K562 (cell line): ENCODE measurements around the gene CARD11. TPM values are rescaled to one million over a fixed set of nuclear protein-coding genes. Genes with fewer than 3 reads are reported as not detected.

Experiments used
- ATAC-seq: fragments of 200-7000 bp; cut with Tn5 transposase; 3 replicates; pipeline ENCODE4 v1.9.1; 2020; ENCODE audit warnings: moderate library complexity
- BruUV-seq: library from RNA; stranded (reverse); fragments of 400-500 nt; replicated peaks from 2 replicates; lab custom pipeline; 2021; lab: Mats Ljungman, UMichigan
- CTCF ChIA-PET: fragments of 300-600 bp; formaldehyde crosslinking; extraction: SDS; loops from one replicate; lab custom pipeline; 2021; ENCODE audit warnings: low intra/inter-chr PET ratio; lab: Yijun Ruan, JAX
- POLR2A ChIA-PET: fragments of 300-600, 350-650 bp; sonication (Branson Sonifier 250); formaldehyde crosslinking; extraction: SDS; loops from one replicate; lab custom pipeline; 2021; ENCODE audit warnings: antibody characterized with exemption, inconsistent platforms; lab: Yijun Ruan, JAX
- DNase-seq, 4 experiments: peaks; one replicate each; pipeline versions ENCODE4 v3.0.0 to v3.0.0-alpha.2; 2011 to 2018; ENCODE audit warnings: low spot score in 3 of 4, mixed read lengths in 3 of 4; ENCODE audit errors: extremely low read depth in 1 of 4
- FAIRE-seq: peaks from 2 replicates; lab custom pipeline; 2011; peaks lifted over from hg19 to GRCh38; lab: Jason Lieb, UNC
- H2AFZ ChIP-seq: 2 replicates; pipeline ENCODE4 v1.6.0; 2011; ENCODE audit warnings: low read depth, low read length, control low read depth, inconsistent platforms
- H3K27ac ChIP-seq: fragments of 200-600 bp; 3 replicates; pipeline ENCODE4 v1.8.0; 2011; ENCODE audit warnings: low read depth, mild to moderate bottlenecking, control low read depth, inconsistent platforms, low read length, moderate library complexity, mixed read lengths; ENCODE audit errors: extremely low read depth
- H3K27me3 ChIP-seq, 2 experiments: fragments of 300-600 bp in 1 of 2; 2 replicates in 1 of 2; 3 replicates in 1 of 2; pipeline versions ENCODE4 v1.6.0 to v1.8.0; 2011; ENCODE audit warnings: inconsistent platforms in 2 of 2, low read length in 2 of 2, mild to moderate bottlenecking in 1 of 2, mixed read lengths in 1 of 2, moderate library complexity in 1 of 2; ENCODE audit not compliant: control insufficient read depth in 2 of 2, insufficient read depth in 2 of 2
- H3K36me3 ChIP-seq: fragments of 300-600 bp; 3 replicates; pipeline ENCODE4 v1.8.0; 2011; ENCODE audit warnings: mild to moderate bottlenecking, low read length, inconsistent platforms; ENCODE audit not compliant: control insufficient read depth, insufficient read depth
- H3K4me1 ChIP-seq, 2 experiments: fragments of 200-600 bp in 1 of 2; replicated peaks in 1 of 2; 2 replicates in 1 of 2; 3 replicates in 1 of 2; pipeline versions ENCODE4 v1.5.1 to v1.8.0; 2011; ENCODE audit warnings: inconsistent platforms in 2 of 2, low read length in 2 of 2, mild to moderate bottlenecking in 1 of 2, mixed read lengths in 1 of 2, moderate library complexity in 1 of 2; ENCODE audit not compliant: control insufficient read depth in 2 of 2, insufficient read depth in 2 of 2
- H3K4me2 ChIP-seq: 2 replicates; pipeline ENCODE4 v1.6.1; 2011; ENCODE audit warnings: low read length, control low read depth, inconsistent platforms, mixed read lengths; ENCODE audit not compliant: insufficient read depth
- H3K4me3 ChIP-seq: fragments of 200-600 bp; sonication (generic), shearing (Covaris generic); 2 replicates; pipeline ENCODE4 v1.5.1; 2016; ENCODE audit warnings: control low read depth, inconsistent platforms
- H3K79me2 ChIP-seq: fragments of 200-600 bp; 3 replicates; pipeline ENCODE4 v1.8.0; 2011; ENCODE audit warnings: low read length, inconsistent platforms; ENCODE audit not compliant: control insufficient read depth, insufficient read depth
- H3K9ac ChIP-seq, 2 experiments: 2 replicates each; pipeline versions ENCODE4 v1.6.0 to v1.6.1; 2011; ENCODE audit warnings: low read depth in 2 of 2, low read length in 2 of 2, control low read depth in 1 of 2, inconsistent platforms in 1 of 2, mild to moderate bottlenecking in 1 of 2, mixed read lengths in 1 of 2; ENCODE audit not compliant: insufficient read depth in 1 of 2
- H3K9me1 ChIP-seq: one replicate; pipeline ENCODE4 v1.6.0; 2011; ENCODE audit warnings: inconsistent platforms, mild to moderate bottlenecking, low read length, moderate library complexity; ENCODE audit not compliant: control insufficient read depth, insufficient read depth
- H3K9me3 ChIP-seq: replicated peaks from 2 replicates; pipeline ENCODE4 v1.5.1; 2011; ENCODE audit warnings: low read depth, low read length, inconsistent platforms; ENCODE audit not compliant: control insufficient read depth, insufficient read depth
- H4K20me1 ChIP-seq: replicated peaks from 2 replicates; pipeline ENCODE4 v1.6.1; 2011; ENCODE audit warnings: low read length, inconsistent platforms, mixed read lengths; ENCODE audit not compliant: control insufficient read depth, insufficient read depth
- JUN ChIP-seq, 2 experiments: sonication (generic) in 1 of 2; formaldehyde crosslinking in 1 of 2; IDR thresholded peaks; 2 replicates each; pipeline versions ENCODE4 v1.6.1 to v1.8.0; 2012 to 2022; ENCODE audit warnings: borderline replicate concordance in 2 of 2, mild to moderate bottlenecking in 2 of 2, improper control_type of control experiment in 1 of 2, low read depth in 1 of 2, low read length in 1 of 2, missing genetic modification reagents in 1 of 2
- WGBS: fragments of 100-300 bp; shearing (Covaris generic); methylation state at CpG from one replicate; pipeline ENCODE4 v1.1.6; 2016; ENCODE audit warnings: low coverage, mixed read lengths; ENCODE audit not compliant: insufficient coverage; ENCODE audit errors: missing lambda C conversion rate; 5-methylcytosine and 5-hydroxymethylcytosine counted together
- in situ Hi-C: fragments of 300-500 bp; cut with MboI; formaldehyde crosslinking; loops from 4 replicates; pipeline ENCODE4 v1.15.0; 2018; ENCODE audit warnings: inconsistent platforms, mixed read lengths
- intact Hi-C: fragments of 100-400 bp; cut with micrococcal nuclease; formaldehyde crosslinking; loops from 2 replicates; pipeline ENCODE4 v1.14.2; 2022
- polyA plus RNA-seq, 8 experiments: library from polyadenylated mRNA; depleted of rRNA in 4 of 8; stranded (reverse) in 5 of 8; unstranded in 3 of 8; fragments of >200 nt; fragmentation: Nextera tagmentation in 2 of 8; fragmentation: Illumina TruSeq in 1 of 8; extraction: Ambion mirVana in 2 of 8; extraction: Trizol in 1 of 8; gene quantifications; 2 replicates each; pipeline versions ENCODE4 v1.2.1 to v1.2.3, GENCODE V29; 2011 to 2014; ENCODE audit warnings: inconsistent platforms in 1 of 8, missing spikeins in 1 of 8
- total RNA-seq, 7 experiments: library from RNA; depleted of rRNA in 6 of 7; stranded (reverse); fragments of >200 nt in 6 of 7; fragmentation: Illumina TruSeq in 2 of 7; extraction: Trizol in 2 of 7; gene quantifications; 2 replicates each; pipeline versions ENCODE4 v1.2.1 to v1.2.3, GENCODE V29; 2011 to 2021; ENCODE audit warnings: low replicate concordance in 1 of 7
- TF ChIP-seq, protein P1 (sequence below): IDR thresholded peaks from 2 replicates; pipeline ENCODE4 v1.6.1; 2011; ENCODE audit warnings: borderline replicate concordance, low read depth, mild to moderate bottlenecking, moderate library complexity, low read length; ENCODE audit not compliant: insufficient read depth, poor library complexity, severe bottlenecking
- TF ChIP-seq, protein P2 (sequence below): fragments of 450-650 bp; formaldehyde crosslinking; IDR thresholded peaks from 2 replicates; pipeline ENCODE4 v1.4.0; 2020; ENCODE audit warnings: mild to moderate bottlenecking, moderate library complexity

CARD11 gene
- total and polyA plus RNA-seq, 9 of the 15 experiments (the other 6 are each of a cell fraction or from before 2014, with no cell fraction given) = 0.07 to 12.8 (median 5.7) TPM

DNA sequence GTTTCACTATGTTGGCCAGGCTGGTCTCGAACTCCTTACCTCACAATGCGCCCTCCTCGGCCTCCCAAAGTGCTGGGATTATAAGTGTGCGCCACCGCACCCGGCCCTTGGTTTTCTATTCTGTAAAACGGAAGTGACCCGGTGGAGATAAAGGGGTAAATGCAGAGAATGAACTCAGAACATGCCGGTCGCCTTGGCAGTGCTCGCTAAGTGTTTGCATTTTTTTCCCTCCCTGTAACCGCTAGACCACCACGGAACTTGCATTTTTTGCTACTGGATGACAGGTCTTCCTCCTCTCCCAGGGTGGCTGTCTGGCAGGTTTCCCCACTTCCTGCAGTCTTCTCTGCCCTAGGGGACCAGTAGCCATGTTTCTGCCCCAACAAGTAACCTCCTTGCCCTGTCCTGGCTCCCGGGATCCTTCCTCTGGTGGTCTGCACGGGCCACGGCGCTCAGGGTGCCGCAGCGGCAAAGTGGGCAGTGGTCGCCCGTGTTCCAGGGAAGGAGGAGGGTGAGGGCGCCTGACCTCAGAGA lies 180.8 kb downstream of the CARD11 start:
- TF ChIP-seq JUN (IDR thresholded peaks at IDR 0.05; ENCODE audit: borderline replicate concordance, low read depth, low read length) (no peak), JUN (CRISPR knock-in tag; IDR thresholded peaks at IDR 0.05; ENCODE audit: borderline replicate concordance) (0 out of 2 replicates have a peak, but pooled peaks have one; percentile 11)
- TF ChIP-seq, protein P1, sequence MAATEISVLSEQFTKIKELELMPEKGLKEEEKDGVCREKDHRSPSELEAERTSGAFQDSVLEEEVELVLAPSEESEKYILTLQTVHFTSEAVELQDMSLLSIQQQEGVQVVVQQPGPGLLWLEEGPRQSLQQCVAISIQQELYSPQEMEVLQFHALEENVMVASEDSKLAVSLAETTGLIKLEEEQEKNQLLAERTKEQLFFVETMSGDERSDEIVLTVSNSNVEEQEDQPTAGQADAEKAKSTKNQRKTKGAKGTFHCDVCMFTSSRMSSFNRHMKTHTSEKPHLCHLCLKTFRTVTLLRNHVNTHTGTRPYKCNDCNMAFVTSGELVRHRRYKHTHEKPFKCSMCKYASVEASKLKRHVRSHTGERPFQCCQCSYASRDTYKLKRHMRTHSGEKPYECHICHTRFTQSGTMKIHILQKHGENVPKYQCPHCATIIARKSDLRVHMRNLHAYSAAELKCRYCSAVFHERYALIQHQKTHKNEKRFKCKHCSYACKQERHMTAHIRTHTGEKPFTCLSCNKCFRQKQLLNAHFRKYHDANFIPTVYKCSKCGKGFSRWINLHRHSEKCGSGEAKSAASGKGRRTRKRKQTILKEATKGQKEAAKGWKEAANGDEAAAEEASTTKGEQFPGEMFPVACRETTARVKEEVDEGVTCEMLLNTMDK = no peak
- TF ChIP-seq, protein P2, sequence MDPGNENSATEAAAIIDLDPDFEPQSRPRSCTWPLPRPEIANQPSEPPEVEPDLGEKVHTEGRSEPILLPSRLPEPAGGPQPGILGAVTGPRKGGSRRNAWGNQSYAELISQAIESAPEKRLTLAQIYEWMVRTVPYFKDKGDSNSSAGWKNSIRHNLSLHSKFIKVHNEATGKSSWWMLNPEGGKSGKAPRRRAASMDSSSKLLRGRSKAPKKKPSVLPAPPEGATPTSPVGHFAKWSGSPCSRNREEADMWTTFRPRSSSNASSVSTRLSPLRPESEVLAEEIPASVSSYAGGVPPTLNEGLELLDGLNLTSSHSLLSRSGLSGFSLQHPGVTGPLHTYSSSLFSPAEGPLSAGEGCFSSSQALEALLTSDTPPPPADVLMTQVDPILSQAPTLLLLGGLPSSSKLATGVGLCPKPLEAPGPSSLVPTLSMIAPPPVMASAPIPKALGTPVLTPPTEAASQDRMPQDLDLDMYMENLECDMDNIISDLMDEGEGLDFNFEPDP (CRISPR knock-in tag) = 0 out of 2 replicates have a peak, but pooled peaks have one; percentile 1
- POLR2A ChIA-PET = no interaction called here
- H3K4me3 ChIP-seq = no peak overlapping the region

More for the DNA sequence above, 180.8 kb downstream of the CARD11 start:
- FAIRE-seq = no peak
- Histone ChIP-seq H3K36me3 (no peaks in the 10 kb centered on the region), H3K27ac (no peak overlapping the region), H2AFZ (peak overlapping the region; percentile 75; the same call in 1 of the 2 replicates), H3K4me1 (peaks cover 0 to 15% of the 10 kb centered on the region in 2 experiments; a peak in 3 of 5 replicates), H3K9me3 (no peaks in the 10 kb centered on the region), H3K79me2 (no peaks in the 10 kb centered on the region), H3K27me3 (peaks cover 0 to 5% of the 10 kb centered on the region in 2 experiments; a peak in 1 of 5 replicates), H4K20me1 (no peaks in the 10 kb centered on the region), H3K9ac (peak overlapping the region in 1 of 2 experiments; percentile 33; a peak in 1 of 4 replicates), H3K4me2 (no peak overlapping the region), H3K9me1 (no peaks in the 10 kb centered on the region)
- in situ Hi-C loops (loop anchor here (25.0 kb wide), 1 partner anchor 1024 kb away; no protein-coding TSS in a partner anchor), intact Hi-C loops (loop anchor here (10.0 kb wide), 1 partner anchor 202 kb away; no protein-coding TSS in a partner anchor)
- CTCF ChIA-PET = no interaction called here
- no TSS peak for BruUV-seq
- 78% methylated on average over 21 of the region's 22 CpGs for WGBS
- ATAC-seq = no peak
- no peak for DNase-seq
